ENCODE data around the gene MUC15. TPM values are rescaled to one million over a fixed set of nuclear protein-coding genes. Genes with fewer than 3 reads are reported as not detected.
"Not testable (repeated sequence)": the region's sequence is repeated elsewhere in the genome, so short reads cannot be mapped to it uniquely, and the experiment has no call there.

Gene MUC15
- total RNA-seq, 1 donor from 2014 or later: not detected

- Histone ChIP-seq H3K4me3 (ENCODE audit: low read depth, low read length) (no peak overlapping the region), H3K36me3 (ENCODE audit: control insufficient read depth, insufficient read depth, low read length) (no peaks in the 10 kb centered on the region), H3K27me3 (ENCODE audit: control insufficient read depth, insufficient read depth, low read length) (no peaks in the 10 kb centered on the region)
- no peak for TF ChIP-seq CTCF (IDR thresholded peaks at IDR 0.05; ENCODE audit: insufficient read depth, low read length, poor library complexity, severe bottlenecking)
- no peak for DNase-seq (ENCODE audit: low read depth)
Measured at GRCh38 chr11:26608507-26609146, 36.6 kb upstream of the MUC15 start.

GRCh38 chr11:26607725-26608506, 35.9 kb upstream of the MUC15 start:
- DNase-seq (ENCODE audit: low read depth): no peak
- no peak for TF ChIP-seq CTCF (IDR thresholded peaks at IDR 0.05; ENCODE audit: insufficient read depth, low read length, poor library complexity, severe bottlenecking)
- Histone ChIP-seq H3K4me3 (ENCODE audit: low read depth, low read length) (no peak overlapping the region), H3K36me3 (ENCODE audit: control insufficient read depth, insufficient read depth, low read length) (no peaks in the 10 kb centered on the region), H3K27me3 (ENCODE audit: control insufficient read depth, insufficient read depth, low read length) (no peaks in the 10 kb centered on the region)

- Histone ChIP-seq H3K36me3 (ENCODE audit: control insufficient read depth, insufficient read depth, low read length) (no peaks in the 10 kb centered on the region), H3K4me3 (ENCODE audit: low read depth, low read length) (no peak overlapping the region), H3K27me3 (ENCODE audit: control insufficient read depth, insufficient read depth, low read length) (no peaks in the 10 kb centered on the region)
- no peak for DNase-seq (ENCODE audit: low read depth)
- TF ChIP-seq CTCF (IDR thresholded peaks at IDR 0.05; ENCODE audit: insufficient read depth, low read length, poor library complexity, severe bottlenecking): no peak
Measured at GRCh38 chr11:26599876-26600434, 27.9 kb upstream of the MUC15 start.

GRCh38 chr11:26599425-26599824, 27.4 kb upstream of the MUC15 start:
- TF ChIP-seq CTCF (IDR thresholded peaks at IDR 0.05; ENCODE audit: insufficient read depth, low read length, poor library complexity, severe bottlenecking): no peak
- Histone ChIP-seq H3K27me3 (ENCODE audit: control insufficient read depth, insufficient read depth, low read length) (no peaks in the 10 kb centered on the region), H3K36me3 (ENCODE audit: control insufficient read depth, insufficient read depth, low read length) (no peaks in the 10 kb centered on the region), H3K4me3 (ENCODE audit: low read depth, low read length) (no peak overlapping the region)
- no peak for DNase-seq (ENCODE audit: low read depth)

GRCh38 chr11:26597899-26598298, 25.8 kb upstream of the MUC15 start:
- DNase-seq (ENCODE audit: low read depth): no peak

GRCh38 chr11:26597049-26597689, 25.1 kb upstream of the MUC15 start:
- not testable (repeated sequence) for H3K36me3 ChIP-seq (ENCODE audit: control insufficient read depth, insufficient read depth, low read length); H3K27me3 ChIP-seq (ENCODE audit: control insufficient read depth, insufficient read depth, low read length); H3K4me3 ChIP-seq (ENCODE audit: low read depth, low read length); DNase-seq (ENCODE audit: low read depth)

More at GRCh38 chr11:26597899-26598298, 25.8 kb upstream of the MUC15 start:
- Histone ChIP-seq H3K4me3 (ENCODE audit: low read depth, low read length) (no peak overlapping the region), H3K36me3 (ENCODE audit: control insufficient read depth, insufficient read depth, low read length) (no peaks in the 10 kb centered on the region), H3K27me3 (ENCODE audit: control insufficient read depth, insufficient read depth, low read length) (no peaks in the 10 kb centered on the region)
- no peak for TF ChIP-seq CTCF (IDR thresholded peaks at IDR 0.05; ENCODE audit: insufficient read depth, low read length, poor library complexity, severe bottlenecking)

GRCh38 chr11:26595207-26595865, 23.3 kb upstream of the MUC15 start:
- not testable (repeated sequence) for H3K27me3 ChIP-seq (ENCODE audit: control insufficient read depth, insufficient read depth, low read length); H3K4me3 ChIP-seq (ENCODE audit: low read depth, low read length); H3K36me3 ChIP-seq (ENCODE audit: control insufficient read depth, insufficient read depth, low read length); DNase-seq (ENCODE audit: low read depth)
